A549 (cell line): Measurements from ENCODE around the gene PTPRJ.

Source experiments
- CBX8 ChIP-seq: fragments of 200-600 bp; sonication (generic); IDR thresholded peaks from 2 replicates; pipeline ENCODE4 v1.6.1; 2016
- CHD2 ChIP-seq: fragments of 150-350 bp; IDR thresholded peaks from 2 replicates; pipeline ENCODE4 v1.6.1; 2014; ENCODE audit warnings: low read length; ENCODE audit not compliant: partially characterized antibody
- CTCF ChIP-seq: fragments of >200 bp; sonication (Bioruptor Twin); formaldehyde crosslinking; IDR thresholded peaks from 3 replicates; pipeline ENCODE4 v1.5.1; 2016
- E2F6 ChIP-seq: IDR thresholded peaks from 2 replicates; pipeline ENCODE4 v1.6.1; 2012; ENCODE audit warnings: low read depth, borderline replicate concordance
- JUN ChIP-seq, 2 experiments: fragments of >200 bp; sonication (Bioruptor Twin); formaldehyde crosslinking; IDR thresholded peaks; 2 replicates in 1 of 2; 3 replicates in 1 of 2; pipeline ENCODE4 v1.6.1; 2016 to 2017
- JUNB ChIP-seq: fragments of >200 bp; sonication (Bioruptor Twin); formaldehyde crosslinking; IDR thresholded peaks from 2 replicates; pipeline ENCODE4 v1.6.1; 2016
- MAX ChIP-seq: IDR thresholded peaks from 2 replicates; pipeline ENCODE4 v1.6.1; 2012
- MAZ ChIP-seq: fragments of 150-350 bp; IDR thresholded peaks from 2 replicates; pipeline ENCODE4 v1.6.1; 2014; ENCODE audit warnings: antibody characterized with exemption, low read depth, low read length, borderline replicate concordance
- NFE2L2 ChIP-seq: fragments of 150-350 bp; conservative IDR thresholded peaks from 2 replicates; pipeline ENCODE4 v1.6.1; 2014; ENCODE audit warnings: low read length
- POLR2A ChIP-seq: IDR thresholded peaks from 2 replicates; pipeline ENCODE4 v1.6.1; 2012; ENCODE audit warnings: mild to moderate bottlenecking, low read length
- RCOR1 ChIP-seq: fragments of 150-350 bp; IDR thresholded peaks from 2 replicates; pipeline ENCODE4 v1.6.1; 2014; ENCODE audit warnings: antibody characterized with exemption, low read length, low read depth
- REST ChIP-seq: fragments of 200-600 bp; sonication (generic); IDR thresholded peaks from 2 replicates; pipeline ENCODE4 v1.6.1; 2016; ENCODE audit warnings: antibody characterized with exemption, mild to moderate bottlenecking, moderate library complexity
- USF2 ChIP-seq: fragments of 450-650 bp; IDR thresholded peaks from 2 replicates; pipeline ENCODE4 v1.6.1; 2014; ENCODE audit warnings: antibody characterized with exemption

GRCh38 chr11:48111891-48112290, 131.5 kb downstream of the PTPRJ start:
- TF ChIP-seq CHD2 (no peak), MAZ (no peak), CTCF (no peak), NFE2L2 (no peak), MAX (no peak), USF2 (no peak), POLR2A (no peak), E2F6 (no peak), RCOR1 (no peak), JUN (IDR thresholded peaks at IDR 0.05) (no peak), CBX8 (no peak), REST (no peak), JUNB (no peak)
